Transverse colon (tissue), 4 donors: Measurements from ENCODE around the gene WDR26.

Experiments used
- CTCF ChIP-seq, 5 experiments: fragments of 200-600 bp in 3 of 5; fragments of 450-650 bp in 2 of 5; sonication (generic) in 3 of 5; IDR thresholded peaks; 1 replicate in 2 of 5; 2 replicates in 3 of 5; pipeline ENCODE4 v1.5.1; 2016 to 2017; ENCODE audit warnings: antibody characterized with exemption in 5 of 5, inconsistent platforms in 3 of 5, mild to moderate bottlenecking in 2 of 5, moderate library complexity in 1 of 5
- POLR2AphosphoS5 ChIP-seq, 3 donors: sonication (generic); formaldehyde crosslinking; IDR thresholded peaks; one replicate each; pipeline ENCODE4 v1.6.1; 2016; ENCODE audit warnings: antibody characterized with exemption in 3 of 3

GRCh38 chr1:224458296-224458695 lies 23.7 kb upstream of the WDR26 start:
- TF ChIP-seq CTCF (IDR thresholded peaks at IDR 0.05) (no peak), POLR2AphosphoS5 (IDR thresholded peaks at IDR 0.05) (no peak)
